CD4-positive, alpha-beta T cell treated with Interleukin-12 subunit alpha and Interleukin-12 subunit beta, for 1 hour (primary cell): ENCODE data around the gene FBRSL1.
A peak's percentile ranks its signal among the peaks of the same experiment; 100 is the strongest.

Source experiments
- DNase-seq: peaks from one replicate; pipeline ENCODE4 v3.0.0-alpha.2; 2020

The FBRSL1 gene

GRCh38 chr12:132545955-132546354 lies 56.0 kb downstream of the FBRSL1 start:
- no peak for DNase-seq

- no peak for DNase-seq
Observed at GRCh38 chr12:132546647-132547046, 56.7 kb downstream of the FBRSL1 start.

GRCh38 chr12:132547205-132547740 lies 57.3 kb downstream of the FBRSL1 start:
- DNase-seq = no peak

GRCh38 chr12:132548430-132549058 lies 58.6 kb downstream of the FBRSL1 start:
- DNase-seq = no peak

GRCh38 chr12:132549059-132549458 lies 59.1 kb downstream of the FBRSL1 start:
- no peak for DNase-seq

- no peak for DNase-seq
Observed at GRCh38 chr12:132550014-132550802, 60.3 kb downstream of the FBRSL1 start.

GRCh38 chr12:132550830-132551640 lies 61.1 kb downstream of the FBRSL1 start:
- DNase-seq = no peak

GRCh38 chr12:132551641-132552031 lies 61.7 kb downstream of the FBRSL1 start:
- DNase-seq = no peak

- DNase-seq = no peak
Observed at GRCh38 chr12:132554845-132555630, 65.1 kb downstream of the FBRSL1 start.

GRCh38 chr12:132555686-132556085 lies 65.7 kb downstream of the FBRSL1 start:
- no peak for DNase-seq

- no peak for DNase-seq
Observed at GRCh38 chr12:132556216-132556615, 66.3 kb downstream of the FBRSL1 start.

GRCh38 chr12:132556801-132557200 lies 66.8 kb downstream of the FBRSL1 start:
- no peak for DNase-seq

- DNase-seq = no peak
Observed at GRCh38 chr12:132557291-132558015, 67.5 kb downstream of the FBRSL1 start.

GRCh38 chr12:132558042-132558856 lies 68.3 kb downstream of the FBRSL1 start:
- DNase-seq = no peak

- no peak for DNase-seq
Observed at GRCh38 chr12:132558861-132559623, 69.1 kb downstream of the FBRSL1 start.

- DNase-seq = peak; percentile 46
Observed at GRCh38 chr12:132559652-132560363, 69.9 kb downstream of the FBRSL1 start.

GRCh38 chr12:132560364-132560613 lies 70.3 kb downstream of the FBRSL1 start:
- no peak for DNase-seq

- DNase-seq = peak; percentile 70
Observed at GRCh38 chr12:132560614-132561426, 70.9 kb downstream of the FBRSL1 start.
